SIG-M5 (cell line): ENCODE results near the gene MPP2.
"Not testable (repeated sequence)": the region's sequence is repeated elsewhere in the genome, so short reads cannot be mapped to it uniquely, and the experiment has no call there.

Experiments used
- DNase-seq: peaks from one replicate; lab custom pipeline; 2025; lab: John Stamatoyannopoulos, UW

The MPP2 gene

GRCh38 chr17:43901861-43902589 lies 5.3 kb downstream of the MPP2 start:
- no peak for DNase-seq

GRCh38 chr17:43900858-43901754 lies 6.2 kb downstream of the MPP2 start:
- DNase-seq, result no peak

- DNase-seq, result no peak
These were observed 7.0 kb downstream of the MPP2 start for GRCh38 chr17:43900183-43900857.

GRCh38 chr17:43898446-43898845 lies 8.9 kb downstream of the MPP2 start:
- no peak for DNase-seq

- DNase-seq, result no peak
These were observed 9.5 kb downstream of the MPP2 start for GRCh38 chr17:43897831-43898230.

GRCh38 chr17:43894494-43894893 lies 12.8 kb downstream of the MPP2 start:
- not testable (repeated sequence) for DNase-seq

GRCh38 chr17:43892647-43892952 lies 14.7 kb downstream of the MPP2 start:
- DNase-seq, result no peak

- DNase-seq, result no peak
These were observed 15.3 kb downstream of the MPP2 start for GRCh38 chr17:43891851-43892646.

GRCh38 chr17:43890240-43890639 lies 17.1 kb downstream of the MPP2 start:
- DNase-seq, result no peak

- DNase-seq, result no peak
These were observed 18.8 kb downstream of the MPP2 start for GRCh38 chr17:43888548-43888947.

- no peak for DNase-seq
These were observed 24.4 kb downstream of the MPP2 start for GRCh38 chr17:43882761-43883415.

GRCh38 chr17:43881758-43882505 lies 25.4 kb downstream of the MPP2 start:
- no peak for DNase-seq

- no peak for DNase-seq
These were observed 26.2 kb downstream of the MPP2 start for GRCh38 chr17:43881181-43881580.

GRCh38 chr17:43880420-43880991 lies 26.8 kb downstream of the MPP2 start:
- DNase-seq, result no peak

GRCh38 chr17:43879723-43880419 lies 27.5 kb downstream of the MPP2 start:
- DNase-seq, result no peak

GRCh38 chr17:43878260-43879175 lies 28.8 kb downstream of the MPP2 start:
- DNase-seq, result no peak

GRCh38 chr17:43877451-43878155 lies 29.7 kb downstream of the MPP2 start:
- no peak for DNase-seq

- DNase-seq, result no peak
These were observed 30.3 kb downstream of the MPP2 start for GRCh38 chr17:43877031-43877430.
